ENCODE results near the gene NOL4L.

NOL4L gene

GRCh38 chr20:32623667-32624157 lies 38.6 kb upstream of the NOL4L start:
- TF ChIP-seq JUND (IDR thresholded peaks at IDR 0.05; ENCODE audit: low read depth), result no peak
- in situ Hi-C loops (cut with HindIII; ENCODE audit: low pct_unique_long_range_greater_than_20kb, low sequenced_read_pairs), result no loop called here
- no peak for DNase-seq (ENCODE audit: low read depth in 1 of 2, low spot score in 1 of 2)

- TF ChIP-seq JUND (IDR thresholded peaks at IDR 0.05; ENCODE audit: low read depth), result no peak
- in situ Hi-C loops (cut with HindIII; ENCODE audit: low pct_unique_long_range_greater_than_20kb, low sequenced_read_pairs), result no loop called here
- peak in 1 of 2 experiments; percentile 56 for DNase-seq (ENCODE audit: low read depth in 1 of 2, low spot score in 1 of 2)
Measured at GRCh38 chr20:32622585-32623468, 37.7 kb upstream of the NOL4L start.

GRCh38 chr20:32621891-32622584 lies 36.9 kb upstream of the NOL4L start:
- no peak for TF ChIP-seq JUND (IDR thresholded peaks at IDR 0.05; ENCODE audit: low read depth)
- no peak for DNase-seq (ENCODE audit: low read depth in 1 of 2, low spot score in 1 of 2)
- in situ Hi-C loops (cut with HindIII; ENCODE audit: low pct_unique_long_range_greater_than_20kb, low sequenced_read_pairs), result no loop called here

- no peak for DNase-seq (ENCODE audit: low read depth in 1 of 2, low spot score in 1 of 2)
- in situ Hi-C loops (cut with HindIII; ENCODE audit: low pct_unique_long_range_greater_than_20kb, low sequenced_read_pairs), result no loop called here
- TF ChIP-seq JUND (IDR thresholded peaks at IDR 0.05; ENCODE audit: low read depth), result no peak
Measured at GRCh38 chr20:32621071-32621890, 36.1 kb upstream of the NOL4L start.

DNA sequence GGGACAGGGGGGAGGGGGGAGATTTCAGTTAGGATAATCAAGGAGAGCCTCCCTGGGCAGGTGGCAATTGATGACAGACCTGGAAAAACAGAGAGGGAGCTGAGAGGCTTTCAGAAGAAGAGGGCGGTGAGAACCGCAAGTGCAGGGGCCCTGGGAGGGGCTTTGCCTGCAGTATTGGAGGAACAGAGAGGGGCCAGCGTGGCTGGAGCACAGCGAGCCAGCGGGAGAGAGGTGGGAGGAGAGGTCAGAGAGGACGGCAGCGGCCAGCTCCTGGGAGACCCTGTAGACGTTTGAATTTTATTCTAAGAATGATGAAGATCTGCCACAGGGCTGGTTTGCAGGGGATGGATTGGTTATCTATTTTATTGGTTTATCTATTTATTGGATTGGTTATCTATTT lies 34.5 kb upstream of the NOL4L start:
- in situ Hi-C loops (cut with HindIII; ENCODE audit: low pct_unique_long_range_greater_than_20kb, low sequenced_read_pairs), result no loop called here

GRCh38 chr20:32614772-32615171 lies 29.6 kb upstream of the NOL4L start:
- TF ChIP-seq JUND (IDR thresholded peaks at IDR 0.05; ENCODE audit: low read depth), result no peak
- in situ Hi-C loops (cut with HindIII; ENCODE audit: low pct_unique_long_range_greater_than_20kb, low sequenced_read_pairs), result no loop called here
- DNase-seq (ENCODE audit: low read depth in 1 of 2, low spot score in 1 of 2), result no peak

More for the DNA sequence above, 34.5 kb upstream of the NOL4L start:
- TF ChIP-seq JUND (IDR thresholded peaks at IDR 0.05; ENCODE audit: low read depth), result no peak
- no peak for DNase-seq (ENCODE audit: low read depth in 1 of 2, low spot score in 1 of 2)

DNA sequence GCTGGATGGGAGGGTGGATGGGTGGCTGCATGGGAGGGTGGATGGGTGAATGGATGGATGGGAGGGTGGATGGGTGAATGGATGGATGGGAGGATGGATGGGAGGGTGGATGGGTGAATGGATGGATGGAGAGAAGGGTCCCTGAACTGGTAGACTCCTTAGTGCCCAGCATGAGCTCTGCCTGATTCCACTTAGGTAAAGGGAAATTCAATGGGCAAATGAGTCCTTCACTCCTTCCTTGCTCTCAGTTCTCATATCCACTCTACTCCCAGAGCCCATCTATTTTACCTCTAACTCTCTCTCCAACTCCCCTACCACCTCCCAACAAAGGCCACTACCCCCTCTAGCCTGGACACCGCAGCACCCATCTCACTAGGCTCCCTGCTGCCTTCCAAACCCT lies 29.2 kb upstream of the NOL4L start:
- DNase-seq (ENCODE audit: low read depth in 1 of 2, low spot score in 1 of 2), result no peak
- no peak for TF ChIP-seq JUND (IDR thresholded peaks at IDR 0.05; ENCODE audit: low read depth)
- in situ Hi-C loops (cut with HindIII; ENCODE audit: low pct_unique_long_range_greater_than_20kb, low sequenced_read_pairs), result no loop called here

- in situ Hi-C loops (cut with HindIII; ENCODE audit: low pct_unique_long_range_greater_than_20kb, low sequenced_read_pairs), result no loop called here
- no peak for DNase-seq (ENCODE audit: low read depth in 1 of 2, low spot score in 1 of 2)
- TF ChIP-seq JUND (IDR thresholded peaks at IDR 0.05; ENCODE audit: low read depth), result no peak
Measured at GRCh38 chr20:32613192-32614053, 28.3 kb upstream of the NOL4L start.

DNA sequence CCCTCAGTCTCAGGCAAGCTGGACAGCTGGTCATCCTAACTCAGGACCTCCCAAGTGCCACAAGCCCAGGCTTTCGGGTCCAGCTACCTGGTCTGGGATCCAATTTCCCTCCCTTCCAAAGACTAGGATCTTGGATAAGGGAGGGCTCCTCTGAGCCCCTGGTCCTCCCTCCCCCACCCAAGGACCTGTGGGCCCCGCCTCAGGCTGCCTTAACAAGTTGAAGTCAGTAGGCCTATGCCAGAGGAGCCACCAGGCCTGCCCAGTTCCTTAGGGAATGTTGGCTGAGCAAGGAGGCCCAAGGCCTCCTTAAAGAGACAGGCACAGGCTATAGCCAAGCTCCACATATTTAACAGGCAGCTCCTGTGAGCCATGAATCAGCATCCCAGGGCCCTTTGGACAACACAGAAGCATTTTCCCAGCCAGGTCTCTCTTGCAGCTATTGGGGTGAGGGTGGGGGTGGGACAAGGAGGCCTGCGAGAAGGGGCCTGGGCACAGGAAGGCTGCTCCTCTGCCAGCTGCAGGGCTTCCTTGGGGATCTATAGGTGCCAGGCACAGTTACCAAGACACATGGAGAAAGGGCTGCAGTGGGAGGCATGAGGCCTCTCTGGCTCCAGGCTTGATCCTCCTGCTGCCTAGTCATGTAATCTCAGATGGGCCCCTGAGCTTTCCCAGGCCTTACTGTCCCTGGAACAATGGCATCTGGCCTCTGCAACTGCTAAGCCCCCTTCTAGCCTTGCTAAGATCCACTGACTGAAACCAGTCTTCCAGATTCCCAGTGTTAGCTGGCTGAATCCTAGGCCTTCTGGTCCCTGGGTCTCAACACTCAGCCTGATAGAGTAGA lies 27.4 kb upstream of the NOL4L start:
- no peak for TF ChIP-seq JUND (IDR thresholded peaks at IDR 0.05; ENCODE audit: low read depth)
- no peak for DNase-seq (ENCODE audit: low read depth in 1 of 2, low spot score in 1 of 2)
- in situ Hi-C loops (cut with HindIII; ENCODE audit: low pct_unique_long_range_greater_than_20kb, low sequenced_read_pairs), result no loop called here

DNA sequence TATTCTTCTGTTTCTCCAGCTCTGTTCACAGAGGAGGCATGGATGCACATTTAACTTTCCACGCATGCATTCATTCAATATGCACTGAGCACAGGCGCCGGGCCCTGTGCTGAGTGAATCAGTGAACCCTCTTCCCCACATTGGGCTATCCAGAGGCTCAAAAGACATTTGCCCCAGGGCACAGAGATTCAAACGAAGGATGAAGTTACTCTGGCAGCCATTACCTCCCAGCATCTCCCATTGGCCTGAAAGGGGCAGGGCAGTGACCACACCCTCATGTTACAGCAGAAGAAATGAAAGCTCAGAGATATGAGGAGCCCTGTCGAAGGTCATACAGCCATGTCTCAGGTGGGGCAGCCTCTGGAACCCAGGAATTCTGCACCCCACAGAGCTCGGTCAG lies 26.7 kb upstream of the NOL4L start:
- in situ Hi-C loops (cut with HindIII; ENCODE audit: low pct_unique_long_range_greater_than_20kb, low sequenced_read_pairs), result no loop called here
- no peak for DNase-seq (ENCODE audit: low read depth in 1 of 2, low spot score in 1 of 2)
- TF ChIP-seq JUND (IDR thresholded peaks at IDR 0.05; ENCODE audit: low read depth), result no peak

DNA sequence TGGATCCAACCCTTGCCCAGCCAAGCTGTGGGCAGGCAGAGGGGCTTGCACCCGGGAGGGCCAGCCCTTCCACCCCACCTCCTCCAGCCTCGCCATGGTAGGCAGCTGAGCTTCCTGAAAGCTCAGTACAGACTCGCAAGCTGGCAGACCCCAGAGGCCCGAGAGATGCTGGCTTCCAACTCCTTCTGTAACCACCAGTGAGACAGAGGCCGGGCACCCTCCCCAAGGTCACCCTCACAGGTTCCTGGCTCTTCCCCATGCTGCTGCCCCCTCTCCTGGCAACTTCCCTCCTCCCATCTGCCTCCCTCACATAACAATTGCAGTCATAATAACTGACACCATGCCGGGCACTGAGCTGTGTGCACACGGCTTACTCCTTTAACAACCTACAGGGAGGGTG lies 26.2 kb upstream of the NOL4L start:
- TF ChIP-seq JUND (IDR thresholded peaks at IDR 0.05; ENCODE audit: low read depth), result no peak
- in situ Hi-C loops (cut with HindIII; ENCODE audit: low pct_unique_long_range_greater_than_20kb, low sequenced_read_pairs), result no loop called here
- DNase-seq (ENCODE audit: low read depth in 1 of 2, low spot score in 1 of 2), result no peak

Measured in T47D (cell line).